Heart left ventricle (tissue), 13 donors: ENCODE results near the gene PET117.

Experiments
- CTCF ChIP-seq, 12 donors: fragments of 200-600 bp; sonication (generic) in 4 of 12; IDR thresholded peaks; one replicate each; pipeline versions ENCODE4 v1.5.0 to v1.8.0; 2018 to 2022; ENCODE audit warnings: antibody characterized with exemption in 12 of 12, mild to moderate bottlenecking in 5 of 12
- POLR2A ChIP-seq, 2 donors: fragments of 450-650 bp; IDR thresholded peaks; one replicate each; pipeline ENCODE4 v1.6.1; 2017; ENCODE audit warnings: antibody characterized with exemption in 2 of 2, mild to moderate bottlenecking in 2 of 2, moderate library complexity in 2 of 2
- donor health status: ischemic (EF 13 %, LVEDD 7.1; RV severe dilation, severe dysfunction).
- donor health status: DM: no; HTN: yes; CAD: no.
- donor health status: DM: no; HTN: no; CAD: no.
- donor health status: ischemic (EF 25% LVEDD 6.9; RV normal size, moderate dysfunction).
- donor health status: ischemic (EF 25% LVEDD 5.7; RV mildly dilated, moderate dysfunction).
- donor health status: ischemic (EF 35%, LVEDD 5.7; RV mildly dilated, moderate dysfunction).
- donor health status: nonischemic (EF 11% LVEDD 7.7; RV severe dilation, severe dysfunction).
- donor health status: DM: yes; HTN: yes; CAD: no.
- donor health status: PGD.
- donor health status: ischemic (EF 29% LVEDD 5.4; RV normal size, mild dysfunction).
- donor health status: nonischemic (EF 23%, LVEDD 6.1; RV moderate dilation, normal function).

- TF ChIP-seq CTCF (IDR thresholded peaks at IDR 0.05) (no peak), POLR2A (IDR thresholded peaks at IDR 0.05) (no peak)
Measured at GRCh38 chr20:18154342-18154741, 16.7 kb downstream of the PET117 start.
